Fibroblast of lung (primary cell): ENCODE measurements around the gene KIF26B.

Experiments used
- CTCF ChIP-seq, 2 donors: IDR thresholded peaks in 1 of 2; conservative IDR thresholded peaks in 1 of 2; 1 replicate in 1 of 2; 2 replicates in 1 of 2; pipeline ENCODE4 v1.5.1; 2011 to 2012; ENCODE audit warnings: low read length in 2 of 2, control low read depth in 1 of 2, inconsistent platforms in 1 of 2, low read depth in 1 of 2, mild to moderate bottlenecking in 1 of 2
- EZH2 ChIP-seq: IDR thresholded peaks from 2 replicates; pipeline ENCODE4 v1.5.1; 2012; ENCODE audit warnings: low read length, control low read depth, mild to moderate bottlenecking; ENCODE audit errors: missing control alignments

- no peak for TF ChIP-seq CTCF (conservative IDR thresholded peaks at IDR 0.05 in 1 of 2, IDR thresholded peaks at IDR 0.05 in 1 of 2; ENCODE audit: low read depth in 1 of 2, low read length in 2 of 2)
- no peak for TF ChIP-seq EZH2
Observed at GRCh38 chr1:245588116-245588639, 433.4 kb downstream of the KIF26B start.
